AG08395 (cell line): ENCODE measurements around the gene CMC4.
A peak's percentile ranks its signal among the peaks of the same experiment; 100 is the strongest.

Source experiments
- DNase-seq: peaks from one replicate; pipeline ENCODE4 v3.0.0; 2012; ENCODE audit warnings: mixed read lengths, low spot score

CMC4 gene

GRCh38 chrX:155070975-155071693 is at the start of gene CMC4, which contains the start of the genes BRCC3 and MTCP1:
Gene CMC4 (minus strand): TSS chrX:155071136. CDS start chrX:155064023, 7,113 bp downstream.
Gene BRCC3 (plus strand): TSS chrX:155071508. CDS start chrX:155071528, 20 bp downstream.
Gene MTCP1 (minus strand): TSS chrX:155071136. CDS start chrX:155066010, 5,126 bp downstream.
- peak; percentile 87 for DNase-seq

GRCh38 chrX:155115174-155115819 is 44.4 kb upstream of the CMC4 start:
- DNase-seq, result no peak

GRCh38 chrX:155113097-155113496 is 42.2 kb upstream of the CMC4 start:
- DNase-seq, result no peak

- no peak for DNase-seq
Measured at GRCh38 chrX:155112171-155112570, 41.2 kb upstream of the CMC4 start.

DNA sequence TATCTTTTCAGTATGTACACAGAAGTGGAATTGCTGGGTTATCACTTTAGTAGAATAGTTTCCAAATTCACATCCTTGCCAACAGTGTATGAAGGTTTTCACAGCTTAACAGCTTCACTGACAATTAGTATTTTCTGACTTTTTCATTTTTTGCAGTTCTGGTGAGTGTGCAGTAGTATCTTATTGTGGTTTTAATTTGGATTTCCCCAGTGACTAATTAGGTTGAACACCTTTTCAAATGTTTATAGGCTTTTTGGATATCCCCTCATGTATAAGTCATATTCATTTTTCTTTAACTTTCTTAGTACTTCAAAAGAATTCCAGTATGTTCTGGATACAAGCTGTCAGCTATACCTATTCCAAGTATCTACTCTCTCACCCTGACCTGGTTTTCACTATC is 37.5 kb upstream of the CMC4 start:
- DNase-seq, result no peak

- no peak for DNase-seq
Measured at GRCh38 chrX:155105919-155106318, 35.0 kb upstream of the CMC4 start.

- peak; percentile 11 for DNase-seq
Measured at GRCh38 chrX:155094468-155095061, 23.6 kb upstream of the CMC4 start.

DNA sequence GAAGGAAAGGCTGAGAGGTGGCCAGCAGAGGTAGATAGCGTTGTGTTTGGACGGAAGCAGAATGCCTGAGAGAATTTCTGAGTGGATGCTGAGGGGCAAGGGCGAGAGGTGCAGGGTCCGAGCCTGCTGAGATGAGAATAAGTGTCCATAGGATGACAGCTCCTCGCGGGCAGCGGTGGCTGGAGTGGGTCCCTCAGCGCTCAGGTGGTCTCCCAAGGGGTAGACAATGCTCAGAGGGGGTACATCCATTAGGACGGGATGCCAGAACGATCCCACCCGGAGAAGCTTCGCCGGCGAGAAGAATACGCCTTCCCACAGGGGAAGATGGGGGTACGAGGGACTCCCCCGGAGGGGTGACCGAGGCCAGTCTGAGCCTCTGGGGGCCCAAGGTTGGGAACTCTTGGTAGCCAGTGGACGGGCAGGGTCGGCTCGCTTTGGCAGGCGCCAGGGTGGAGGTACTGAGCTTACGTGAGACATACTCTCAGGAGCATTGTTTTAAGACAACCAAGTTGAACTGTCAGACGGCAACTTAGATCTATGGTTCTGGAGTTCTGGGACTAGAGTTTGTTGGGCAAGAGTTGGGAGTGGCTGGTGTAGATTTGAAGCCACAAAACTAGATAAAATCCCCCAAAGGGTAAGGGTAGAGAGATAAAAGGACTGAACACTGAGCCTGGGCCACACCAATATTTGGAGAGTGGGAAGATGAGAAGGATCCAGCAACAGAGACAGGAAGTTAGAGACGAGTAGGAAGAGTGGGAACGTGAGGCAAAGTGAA is 16.2 kb upstream of the CMC4 start:
- no peak for DNase-seq

GRCh38 chrX:155086202-155086840 is 15.4 kb upstream of the CMC4 start:
- DNase-seq, result peak; percentile 19

DNA sequence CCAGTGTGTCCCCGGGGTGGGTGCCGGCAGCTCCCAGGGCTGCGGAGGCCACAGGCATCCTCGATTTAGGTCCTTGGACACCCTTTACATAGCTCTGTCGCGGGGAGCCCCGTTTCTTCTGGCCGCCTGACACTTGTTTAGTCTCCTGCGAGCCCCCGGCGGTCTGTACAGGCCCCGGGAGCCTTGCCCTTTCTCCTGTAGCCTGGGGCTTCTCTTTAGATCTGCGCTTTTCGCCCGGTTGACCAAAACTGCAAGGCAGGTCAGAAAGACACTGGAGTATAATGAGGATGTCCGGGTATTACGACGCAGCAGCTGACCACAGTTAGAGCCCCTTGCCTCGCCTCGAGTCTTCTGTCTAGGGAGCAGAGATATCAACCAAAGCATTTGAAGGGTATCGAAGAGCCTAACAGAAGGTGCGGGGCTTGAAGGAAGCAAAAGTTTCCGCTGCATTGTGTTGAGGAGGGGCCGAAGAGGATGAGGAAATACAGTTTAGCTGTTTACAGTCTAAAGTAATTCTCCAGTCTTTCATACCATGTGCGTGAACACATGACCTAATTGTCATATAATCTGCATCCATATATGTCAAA is 851 bp upstream of the CMC4 start:
- DNase-seq, result peak; percentile 7

- peak; percentile 8 for DNase-seq
Measured at GRCh38 chrX:155070663-155070974, 317 bp downstream of the CMC4 start.

GRCh38 chrX:155070038-155070437 is 898 bp downstream of the CMC4 start:
- no peak for DNase-seq

DNA sequence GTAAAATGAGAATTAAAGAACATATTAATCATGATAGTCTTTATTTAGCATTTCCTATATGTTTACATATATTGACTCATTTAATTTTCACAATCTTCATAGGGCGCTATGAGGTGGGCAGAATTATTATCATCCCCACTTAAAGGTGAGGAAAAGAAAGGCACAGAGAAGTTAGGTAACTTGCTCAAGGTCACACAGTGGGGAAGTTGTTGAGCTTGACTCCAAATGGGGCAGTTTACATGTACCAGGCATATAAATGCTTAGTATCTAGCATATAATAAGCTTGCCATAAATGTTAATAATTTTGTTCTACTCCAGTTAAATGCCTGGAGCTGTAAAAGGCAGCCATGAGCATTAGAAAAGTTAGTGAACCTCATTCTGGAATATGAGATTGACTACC is 1.5 kb downstream of the CMC4 start:
- DNase-seq, result no peak

DNA sequence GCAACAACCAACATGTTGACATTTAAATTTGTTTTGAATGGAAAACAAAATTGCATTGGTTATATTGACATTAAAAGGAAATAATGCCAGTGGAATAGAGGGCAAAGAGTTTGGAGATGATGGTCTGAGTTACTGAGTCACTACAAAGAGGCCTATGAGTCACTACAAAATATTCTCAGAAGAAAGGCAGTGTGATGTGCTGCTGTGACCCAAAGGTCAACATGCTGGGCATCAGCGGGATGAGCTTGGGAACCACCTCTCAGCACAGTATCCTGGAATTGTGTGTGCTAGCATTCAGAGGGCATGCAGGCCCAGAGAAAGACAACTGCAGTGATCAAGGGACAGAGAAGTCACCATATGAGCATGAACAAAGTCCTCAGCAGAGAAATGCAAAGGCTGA is 2.8 kb downstream of the CMC4 start:
- DNase-seq, result peak; percentile 41

GRCh38 chrX:155065035-155065734 is 5.8 kb downstream of the CMC4 start:
- peak; percentile 18 for DNase-seq

DNA sequence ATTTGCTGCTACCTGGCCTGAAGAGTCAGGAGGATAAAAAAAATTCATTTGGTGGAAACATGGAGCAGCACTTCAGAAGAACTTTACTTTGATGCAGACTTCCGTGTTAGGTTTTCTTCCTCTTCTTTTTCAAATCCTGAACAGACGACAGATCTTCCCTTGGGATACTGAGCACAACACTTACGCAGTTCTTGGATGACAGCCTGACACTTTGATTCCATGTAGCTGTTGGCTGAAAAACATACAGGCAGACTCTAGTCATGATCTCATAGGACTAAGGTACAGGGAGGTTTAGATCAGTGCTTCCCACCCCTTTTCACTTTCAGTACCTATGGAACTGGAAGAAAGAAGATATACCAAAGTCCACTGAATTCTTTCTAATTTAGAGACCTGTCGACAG is 9.2 kb downstream of the CMC4 start:
- DNase-seq, result no peak

DNA sequence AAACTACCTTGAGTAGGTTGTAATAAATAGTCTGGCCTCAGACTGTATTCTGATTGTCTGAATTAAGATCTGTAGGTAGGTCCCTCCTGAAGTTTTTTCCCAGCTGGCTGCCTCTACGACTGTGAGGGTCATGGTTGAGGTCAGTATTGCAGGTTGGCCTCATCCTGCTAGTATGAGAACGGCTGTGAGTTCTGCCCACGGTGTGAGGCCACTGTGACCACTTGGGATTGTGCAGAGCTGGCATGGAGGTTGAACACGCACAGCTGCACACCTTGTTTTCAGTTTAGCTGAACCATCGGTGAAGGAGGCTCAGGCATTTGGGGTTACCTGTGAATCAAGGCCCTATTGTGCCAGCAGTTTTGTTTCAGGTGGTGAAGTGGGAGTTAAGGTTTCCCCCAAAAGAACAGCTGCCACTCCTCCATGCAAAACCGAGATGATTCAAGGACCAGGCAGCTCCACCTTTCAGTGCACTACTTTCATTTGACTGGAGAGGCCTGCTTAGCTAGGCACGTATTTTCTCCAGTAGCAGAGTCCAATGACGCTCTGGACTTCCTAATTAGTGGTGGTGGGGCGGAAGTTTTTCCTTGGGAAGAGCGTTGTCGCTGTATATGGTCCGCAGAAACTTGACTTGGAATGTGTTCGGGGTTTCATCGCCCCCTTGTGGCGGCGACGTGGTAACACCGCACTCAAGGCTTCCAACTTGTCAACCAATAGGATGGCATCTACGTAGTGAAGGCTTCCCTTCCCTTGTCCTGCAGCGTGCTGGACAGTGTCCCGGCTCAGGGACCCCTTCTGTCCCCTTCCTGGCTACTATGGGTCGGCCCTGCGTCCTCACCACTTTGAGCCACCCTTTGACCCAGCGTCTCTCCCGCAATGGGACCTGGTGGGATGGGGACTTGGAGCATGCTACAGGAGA is 13.8 kb downstream of the CMC4 start:
- peak; percentile 69 for DNase-seq

DNA sequence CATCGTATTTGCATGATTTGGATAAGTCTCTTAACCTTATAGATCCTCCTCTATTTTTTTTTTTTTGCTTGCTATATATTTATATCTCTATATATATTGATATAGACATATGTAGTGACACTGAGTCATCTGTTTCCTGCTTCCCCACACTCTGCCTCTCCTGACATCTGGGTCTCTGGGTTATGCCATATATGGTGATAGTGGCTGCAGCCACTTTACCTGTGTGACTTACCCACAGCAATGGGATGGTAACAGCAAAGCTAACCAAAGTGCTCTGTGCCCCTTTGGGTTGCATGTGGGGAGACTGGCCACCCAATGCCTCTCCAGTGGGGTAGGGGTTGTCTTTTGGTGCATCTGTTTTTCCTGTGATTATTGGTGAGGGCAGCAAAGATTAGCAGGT is 14.5 kb downstream of the CMC4 start:
- DNase-seq, result no peak

DNA sequence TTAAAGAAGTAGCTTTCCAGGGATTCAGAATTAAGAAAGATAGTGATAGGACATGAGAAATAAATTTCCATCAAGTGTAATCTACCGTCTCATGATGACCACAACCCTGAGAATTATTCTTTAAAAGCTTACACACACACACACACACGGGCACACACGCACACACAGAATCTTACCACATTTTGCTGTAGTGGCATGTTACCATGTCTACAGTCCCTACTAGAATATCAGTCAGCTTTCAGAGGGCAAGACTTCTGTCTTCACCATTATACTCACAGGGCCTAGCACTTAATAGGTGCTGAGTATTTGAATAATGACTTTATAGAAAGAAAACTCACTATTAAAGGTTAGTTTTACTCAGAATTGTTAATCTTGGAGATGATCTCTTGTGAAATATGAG is 15.4 kb downstream of the CMC4 start:
- DNase-seq, result no peak

- DNase-seq, result no peak
Measured at GRCh38 chrX:155054255-155054654, 16.7 kb downstream of the CMC4 start.
